ENCODE data around the gene QDPR.
A peak's percentile ranks its signal among the peaks of the same experiment; 100 is the strongest.

QDPR gene

GRCh38 chr4:17494258-17495190, 17.4 kb downstream of the QDPR start:
- Histone ChIP-seq H3K4me3 (no peak overlapping the region), H3K27ac (no peak overlapping the region)

DNA sequence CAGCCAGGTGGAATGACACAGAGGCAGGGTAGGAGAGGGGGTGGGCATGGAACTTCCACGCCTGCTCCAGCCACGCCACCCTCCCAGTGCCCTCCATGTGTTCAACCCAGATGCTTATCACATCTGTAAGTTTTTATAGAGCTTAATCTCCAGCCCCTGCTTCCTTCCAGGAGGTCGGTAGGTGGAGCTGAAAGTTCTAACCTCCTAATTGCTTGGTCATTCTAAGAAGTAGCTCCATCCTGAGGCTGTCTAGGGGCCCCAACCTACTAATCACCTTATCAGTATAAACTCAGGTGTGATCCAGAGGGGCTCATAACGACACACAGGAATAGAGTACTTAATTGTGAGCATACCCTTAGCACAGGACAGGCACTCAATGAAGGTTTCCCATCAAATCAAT, 18.3 kb downstream of the QDPR start:
- Histone ChIP-seq H3K4me3 (no peak overlapping the region), H3K27ac (no peak overlapping the region)

DNA sequence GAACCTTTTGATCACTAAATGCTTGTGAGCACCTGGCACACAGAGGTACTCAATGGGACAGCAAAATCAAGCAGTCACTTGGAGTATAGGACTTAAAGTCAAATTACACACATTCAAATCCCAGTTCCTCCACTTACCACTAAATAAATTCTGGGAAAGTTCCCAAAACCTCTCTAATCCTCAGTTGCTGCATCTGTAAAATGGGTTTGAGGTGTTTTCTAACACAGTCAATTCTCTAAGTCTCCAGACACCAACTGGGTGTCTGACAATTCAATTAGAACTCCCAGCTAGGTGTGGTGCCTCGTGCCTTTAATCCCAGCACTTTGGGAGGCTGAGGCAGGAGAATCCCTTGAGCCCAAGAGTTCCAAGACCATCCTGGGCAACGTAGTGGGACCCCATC, 19.0 kb downstream of the QDPR start:
- no peak overlapping the region for H3K4me3 ChIP-seq
- H3K27ac ChIP-seq: no peak overlapping the region

- H3K27ac ChIP-seq: no peak overlapping the region
- H3K4me3 ChIP-seq: no peak overlapping the region
These were observed 19.7 kb downstream of the QDPR start for GRCh38 chr4:17492058-17492741.

- H3K27ac ChIP-seq: no peak overlapping the region
- H3K4me3 ChIP-seq: no peak overlapping the region
These were observed 20.7 kb downstream of the QDPR start for GRCh38 chr4:17491196-17491595.

- no peak overlapping the region for H3K27ac ChIP-seq
These were observed 21.3 kb downstream of the QDPR start for GRCh38 chr4:17490575-17491059.

DNA sequence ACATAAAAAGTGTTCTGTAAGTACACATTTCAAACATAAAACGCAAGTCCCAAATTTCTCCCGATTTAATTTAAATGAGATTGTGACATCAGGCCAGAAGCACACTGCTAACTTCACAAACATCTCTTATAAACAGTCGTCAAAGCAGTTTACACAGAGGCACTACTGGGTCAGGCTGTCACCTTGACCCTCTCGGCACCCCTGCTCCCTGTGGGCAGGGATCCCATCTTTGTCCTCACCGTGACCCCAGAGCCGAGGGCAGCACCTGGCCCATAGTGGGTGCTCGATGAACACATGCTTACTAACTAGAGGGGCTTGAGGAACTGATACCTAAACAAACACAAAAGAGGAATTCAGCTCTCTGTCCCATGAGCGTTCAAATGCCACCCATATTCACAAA, 22.2 kb downstream of the QDPR start:
- H3K27ac ChIP-seq: no peak overlapping the region

More at GRCh38 chr4:17490575-17491059, 21.3 kb downstream of the QDPR start:
- H3K4me3 ChIP-seq: no peak overlapping the region

GRCh38 chr4:17489123-17489522, 22.8 kb downstream of the QDPR start:
- no peak overlapping the region for H3K4me3 ChIP-seq
- no peak overlapping the region for H3K27ac ChIP-seq

More for the DNA sequence above, 22.2 kb downstream of the QDPR start:
- H3K4me3 ChIP-seq: no peak overlapping the region

DNA sequence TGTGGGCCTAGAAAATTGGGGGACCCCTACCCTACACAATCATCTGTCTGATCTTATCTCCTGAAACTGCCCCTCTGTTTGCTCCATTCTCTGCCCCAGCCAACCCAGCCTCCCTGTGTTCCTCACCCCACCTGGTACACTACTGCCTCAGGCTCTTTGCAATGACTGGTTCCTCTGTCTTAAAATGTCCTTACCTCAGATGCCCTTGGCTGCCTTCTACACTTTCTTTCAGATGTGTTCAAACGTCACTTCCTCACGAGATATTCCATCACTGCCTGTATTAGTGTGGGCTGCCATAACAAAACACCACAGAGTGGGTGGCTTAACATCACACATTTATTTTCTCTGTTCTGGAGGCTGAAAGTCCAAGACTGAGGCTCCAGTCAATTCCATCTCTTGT, 29.2 kb downstream of the QDPR start:
- Histone ChIP-seq H3K27ac (no peak overlapping the region), H3K4me3 (no peak overlapping the region)

DNA sequence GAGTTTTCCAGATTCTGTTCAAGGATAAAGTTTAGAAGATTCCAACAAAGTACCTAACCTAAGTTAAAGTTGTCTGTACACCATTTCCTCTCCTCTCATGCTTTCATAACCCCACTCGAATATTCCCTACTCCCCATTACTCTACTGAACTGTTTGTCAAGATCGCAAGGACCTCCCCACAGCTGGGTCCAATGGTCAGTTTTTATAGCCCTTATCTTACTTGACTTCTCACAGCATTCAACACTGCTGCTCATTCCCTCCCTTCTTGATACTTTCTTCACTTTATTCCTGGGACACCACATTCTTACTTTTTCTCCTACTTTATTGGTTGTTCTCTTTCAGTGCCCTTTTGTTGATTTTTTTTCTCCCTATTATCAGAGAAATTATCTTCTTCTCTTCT, 30.9 kb downstream of the QDPR start:
- H3K27ac ChIP-seq: no peak overlapping the region
- no peak overlapping the region for H3K4me3 ChIP-seq

GRCh38 chr4:17480210-17480927, 31.5 kb downstream of the QDPR start:
- Histone ChIP-seq H3K27ac (no peak overlapping the region), H3K4me3 (no peak overlapping the region)

DNA sequence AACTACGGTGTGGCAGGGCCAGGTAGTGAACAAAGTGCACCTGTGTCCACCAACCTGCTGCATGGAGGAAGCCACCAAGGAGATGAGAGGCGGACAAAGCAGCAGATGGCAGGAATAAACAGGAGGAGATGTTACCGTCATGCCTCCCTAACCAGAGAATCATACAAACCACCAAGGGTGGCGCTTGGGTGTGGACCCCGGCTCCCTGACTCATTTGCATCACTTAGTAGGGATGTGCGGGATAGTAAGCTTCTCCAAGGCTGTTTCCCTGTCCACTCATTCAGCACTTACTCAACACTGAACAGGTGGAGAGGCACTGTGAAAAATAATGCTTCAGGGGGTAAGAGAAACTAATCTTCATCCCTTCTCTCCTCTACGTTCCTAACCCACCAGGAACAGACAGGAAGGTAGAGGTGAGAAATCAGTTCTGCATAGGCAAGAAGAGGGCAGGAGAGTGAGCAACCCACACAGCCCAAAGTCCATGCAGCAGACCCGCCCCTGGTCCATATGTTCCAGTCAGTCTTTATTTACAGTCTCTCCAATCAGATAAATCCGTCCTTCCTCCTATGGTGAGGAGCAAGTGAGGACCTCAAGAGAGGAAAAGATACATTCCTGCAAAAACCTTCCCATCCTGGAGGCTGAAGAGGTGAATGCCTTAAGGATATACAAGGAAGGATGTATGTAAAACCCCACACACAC, 34.0 kb downstream of the QDPR start:
- no peak overlapping the region for H3K4me3 ChIP-seq
- H3K27ac ChIP-seq: no peak overlapping the region

DNA sequence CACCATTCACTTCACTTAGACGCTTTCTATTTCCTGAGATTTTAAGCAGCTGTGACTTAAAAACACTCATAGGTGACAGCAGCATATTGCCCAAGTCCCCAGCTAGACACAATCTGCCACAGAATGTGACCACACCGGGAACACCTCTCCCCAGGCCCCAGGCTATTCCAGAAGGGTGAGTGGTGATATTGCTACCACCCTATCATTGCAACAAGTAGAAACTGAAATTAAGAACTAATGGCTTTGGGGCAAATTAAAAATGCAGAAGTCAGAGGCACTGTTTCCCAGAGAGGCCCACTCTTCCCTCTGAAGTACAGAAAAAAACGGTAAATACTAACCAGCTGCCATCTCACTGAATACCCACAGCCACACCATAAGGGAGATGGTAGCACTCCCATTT, 35.0 kb downstream of the QDPR start:
- H3K27ac ChIP-seq: peak overlapping the region in 1 of 21 experiments; percentile 23
- H3K4me3 ChIP-seq: no peak overlapping the region

DNA sequence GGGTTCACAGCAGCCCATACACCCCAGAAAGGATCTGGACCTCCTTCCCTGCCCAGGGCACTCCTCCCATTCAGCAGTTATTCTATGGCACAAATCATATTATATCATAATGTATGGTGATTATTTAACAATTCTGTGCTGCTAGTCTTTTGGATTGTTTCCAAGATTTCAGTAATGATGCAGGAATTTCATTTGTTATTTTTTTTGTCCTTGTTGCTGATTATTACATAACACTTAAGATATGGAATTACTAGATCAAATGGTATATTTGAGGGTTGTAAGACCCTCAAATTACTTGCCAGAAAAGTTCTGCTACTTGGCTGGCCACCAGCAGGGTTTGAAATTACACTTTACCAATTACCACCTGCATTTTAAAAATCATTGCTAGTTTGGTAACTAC, 36.4 kb downstream of the QDPR start:
- no peak overlapping the region for H3K27ac ChIP-seq

DNA sequence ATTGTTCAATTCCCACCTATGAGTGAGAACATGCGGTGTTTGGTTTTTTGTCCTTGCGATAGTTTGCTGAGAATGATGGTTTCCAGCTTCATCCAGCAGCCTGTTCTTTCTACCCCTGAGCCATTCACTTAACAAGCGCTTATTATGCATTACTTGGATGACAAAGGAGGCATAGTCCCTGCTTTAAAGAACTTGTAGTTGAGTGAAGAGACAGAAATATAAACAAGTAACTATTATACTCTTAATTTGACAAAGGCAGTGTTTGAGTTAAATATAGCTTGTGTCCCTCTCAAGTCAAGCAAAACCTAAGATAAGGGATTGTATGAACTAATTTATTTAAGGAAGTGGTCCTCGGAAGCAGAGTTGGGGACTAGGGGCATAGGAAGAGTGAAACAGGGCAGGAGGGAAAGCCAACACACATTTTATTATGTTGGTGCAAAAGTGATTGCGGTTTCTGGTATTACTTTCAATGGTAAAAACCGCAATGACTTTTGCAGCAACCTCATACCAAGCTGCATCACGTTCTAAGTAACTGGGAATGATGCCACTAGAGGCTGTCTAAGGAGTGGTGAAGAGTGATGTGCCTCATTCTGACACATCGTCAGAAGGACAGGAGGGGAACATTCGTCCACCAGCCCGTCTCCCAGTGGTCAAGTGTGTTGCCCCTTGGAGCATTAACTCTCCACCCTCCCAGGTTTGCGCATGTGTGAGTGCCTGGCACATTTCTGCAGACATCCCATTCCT, 41.8 kb downstream of the QDPR start:
- no peak overlapping the region for H3K4me3 ChIP-seq
- H3K27ac ChIP-seq: no peak overlapping the region

More for the DNA sequence above, 36.4 kb downstream of the QDPR start:
- H3K4me3 ChIP-seq: no peak overlapping the region

GRCh38 chr4:17468619-17469221, 43.2 kb downstream of the QDPR start:
- no peak overlapping the region for H3K27ac ChIP-seq

DNA sequence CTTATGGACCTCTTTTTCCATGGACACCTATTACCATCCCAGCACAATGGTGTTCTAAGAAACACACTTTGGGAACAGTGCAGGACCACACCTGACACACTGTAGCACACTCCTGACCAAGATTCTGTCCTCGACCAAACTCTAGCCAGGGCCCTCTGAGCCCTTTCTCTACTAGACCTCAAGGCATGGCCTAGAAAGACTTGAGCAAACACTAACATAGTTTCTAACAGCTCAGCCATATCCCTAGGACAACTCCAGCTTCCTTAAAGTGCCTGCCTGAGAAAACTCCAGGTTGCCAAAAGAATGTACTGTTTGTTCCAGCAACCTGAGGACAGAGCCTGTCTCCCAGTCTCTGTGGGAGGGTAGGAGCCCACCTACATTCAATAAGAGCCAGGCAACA, 48.3 kb downstream of the QDPR start:
- no peak overlapping the region for H3K27ac ChIP-seq
- H3K4me3 ChIP-seq: no peak overlapping the region

More at GRCh38 chr4:17468619-17469221, 43.2 kb downstream of the QDPR start:
- H3K4me3 ChIP-seq: no peak overlapping the region

DNA sequence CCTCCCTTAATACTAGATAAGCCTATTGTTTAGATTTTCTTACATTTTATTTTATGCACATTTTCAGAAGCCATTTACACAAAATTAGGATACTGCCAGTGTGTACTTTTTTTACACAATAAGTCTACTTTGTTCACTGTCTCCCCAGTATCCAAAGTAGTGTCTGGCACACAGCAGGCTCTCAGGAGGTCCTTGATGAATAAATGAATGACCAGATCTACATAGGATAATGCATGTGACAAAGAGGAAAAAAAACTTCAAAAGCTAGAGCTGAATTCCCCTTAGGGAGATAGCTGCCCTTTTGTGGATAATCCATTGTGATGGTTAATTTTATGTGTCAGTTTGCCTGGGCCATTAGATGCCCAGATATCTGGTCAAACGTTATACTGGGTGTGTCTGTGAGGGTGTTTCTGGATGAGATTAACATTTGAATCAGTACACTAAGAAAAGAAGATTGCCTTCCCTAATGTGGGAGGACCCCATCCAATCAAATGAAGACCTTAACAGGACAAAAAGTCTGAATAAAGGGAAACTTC, 61.6 kb downstream of the QDPR start:
- H3K27ac ChIP-seq: no peak overlapping the region
- no peak overlapping the region for H3K4me3 ChIP-seq
